OCI-LY7 (cell line): ENCODE data around the gene KMT2B.

Experiments used
- CTCF ChIP-seq: fragments of 200-600 bp; sonication (generic); conservative IDR thresholded peaks from 2 replicates; pipeline ENCODE4 v1.5.1; 2014; ENCODE audit warnings: mild to moderate bottlenecking, antibody characterized with exemption, low read length, moderate library complexity, mixed read lengths
- EZH2phosphoT487 ChIP-seq: fragments of 200-600 bp; sonication (generic); IDR thresholded peaks from 2 replicates; pipeline ENCODE4 v1.6.1; 2018; ENCODE audit warnings: low read depth, borderline replicate concordance, mild to moderate bottlenecking, mixed run types, antibody characterized with exemption, low read length, moderate library complexity, mixed read lengths

GRCh38 chr19:35729763-35730162 lies 12.0 kb downstream of the KMT2B start:
- TF ChIP-seq EZH2phosphoT487 (no peak), CTCF (no peak)
